H1 (cell line): ENCODE data around the gene KCTD17. TPM values are rescaled to one million over a fixed set of nuclear protein-coding genes. Genes with fewer than 3 reads are reported as not detected.

Experiments
- CTCF ChIA-PET: fragments of 300-600 bp; sonication (Branson Sonifier 250); formaldehyde crosslinking; loops from one replicate; lab custom pipeline; 2021; ENCODE audit not compliant: partially characterized antibody; lab: Charles Lee
- POLR2A ChIA-PET: fragments of 300-600 bp; sonication (Branson Sonifier 250); formaldehyde crosslinking; loops from one replicate; lab custom pipeline; 2021; ENCODE audit warnings: inconsistent platforms; ENCODE audit not compliant: partially characterized antibody; lab: Charles Lee
- DNase-seq, 2 experiments: peaks; one replicate each; pipeline versions ENCODE4 v3.0.0 to v3.0.0-alpha.2; 2010 to 2022; ENCODE audit warnings: low spot score in 2 of 2, low read depth in 1 of 2, mixed read lengths in 1 of 2
- FAIRE-seq: peaks from 2 replicates; lab custom pipeline; 2011; peaks lifted over from hg19 to GRCh38; lab: Jason Lieb, UNC
- H2AFZ ChIP-seq: 2 replicates; pipeline ENCODE4 v1.8.1; 2012; ENCODE audit warnings: low read length, inconsistent platforms
- H2AK5ac ChIP-seq: 2 replicates; pipeline ENCODE4 v1.6.1; 2013; ENCODE audit warnings: low read depth, low read length
- H2BK120ac ChIP-seq: replicated peaks from 2 replicates; pipeline ENCODE3; 2013; ENCODE audit warnings: low read depth, low read length, inconsistent platforms
- H2BK12ac ChIP-seq: 2 replicates; pipeline ENCODE4 v1.6.1; 2013; ENCODE audit warnings: low read depth, low read length
- H2BK15ac ChIP-seq: 2 replicates; pipeline ENCODE4 v1.6.1; 2013; ENCODE audit warnings: low read length
- H2BK20ac ChIP-seq: 2 replicates; pipeline ENCODE4 v1.6.1; 2013; ENCODE audit warnings: low read length
- H2BK5ac ChIP-seq: 2 replicates; pipeline ENCODE4 v1.6.1; 2013; ENCODE audit warnings: low read depth, low read length
- H3K14ac ChIP-seq: 2 replicates; pipeline ENCODE4 v1.6.1; 2013; ENCODE audit warnings: inconsistent platforms; ENCODE audit not compliant: insufficient read length
- H3K18ac ChIP-seq: 2 replicates; pipeline ENCODE4 v1.6.1; 2013; ENCODE audit warnings: low read length; ENCODE audit errors: extremely low read depth
- H3K23ac ChIP-seq: 2 replicates; pipeline ENCODE4 v1.6.1; 2013; ENCODE audit warnings: inconsistent platforms; ENCODE audit not compliant: insufficient read length
- H3K23me2 ChIP-seq: 2 replicates; pipeline ENCODE4 v1.6.1; 2013; ENCODE audit warnings: low read depth, low read length
- H3K27ac ChIP-seq: 2 replicates; pipeline ENCODE4 v1.6.1; 2011; ENCODE audit warnings: low read depth, low read length, inconsistent platforms
- H3K27me3 ChIP-seq, 4 experiments: replicated peaks in 1 of 4; 1 replicate in 1 of 4; 2 replicates in 3 of 4; pipeline versions ENCODE4 v1.6.1 to v1.8.1; 2011 to 2013; ENCODE audit warnings: low read length in 3 of 4, mild to moderate bottlenecking in 3 of 4, inconsistent platforms in 2 of 4, mixed read lengths in 2 of 4, moderate library complexity in 1 of 4; ENCODE audit not compliant: control insufficient read depth in 3 of 4, insufficient read depth in 3 of 4; ENCODE audit errors: extremely low read depth in 1 of 4
- H3K36me3 ChIP-seq, 4 experiments: 2 replicates each; pipeline versions ENCODE4 v1.6.1 to v1.8.1; 2011 to 2013; ENCODE audit warnings: mild to moderate bottlenecking in 4 of 4, low read length in 3 of 4, moderate library complexity in 2 of 4, control low read depth in 1 of 4, inconsistent platforms in 1 of 4; ENCODE audit not compliant: insufficient read depth in 4 of 4, control insufficient read depth in 2 of 4
- H3K4ac ChIP-seq: replicated peaks from 2 replicates; pipeline ENCODE3; 2013; ENCODE audit warnings: low read length, low read depth, mixed read lengths, inconsistent platforms; ENCODE audit not compliant: insufficient read length
- H3K4me1 ChIP-seq, 4 experiments: replicated peaks in 1 of 4; 1 replicate in 1 of 4; 2 replicates in 3 of 4; pipeline versions ENCODE4 v1.6.1 to v1.8.1; 2011 to 2013; ENCODE audit warnings: low read length in 3 of 4, inconsistent platforms in 2 of 4, mixed read lengths in 1 of 4; ENCODE audit not compliant: insufficient read depth in 4 of 4, control insufficient read depth in 3 of 4
- H3K4me2 ChIP-seq, 2 experiments: 2 replicates each; pipeline versions ENCODE4 v1.6.1 to v1.8.1; 2011 to 2013; ENCODE audit warnings: low read depth in 2 of 2, low read length in 2 of 2, control low read depth in 1 of 2, inconsistent platforms in 1 of 2, mild to moderate bottlenecking in 1 of 2; ENCODE audit not compliant: insufficient read depth in 1 of 2
- H3K4me3 ChIP-seq, 4 experiments: fragments of 200-600, 300-600 bp in 1 of 4; sonication (generic), shearing (Covaris generic), sonication (Bioruptor Twin) in 1 of 4; 2 replicates each; pipeline versions ENCODE4 v1.5.1 to v1.8.1; 2011 to 2016; ENCODE audit warnings: low read length in 4 of 4, low read depth in 3 of 4, control low read depth in 2 of 4, inconsistent platforms in 2 of 4, mild to moderate bottlenecking in 2 of 4, mixed read lengths in 1 of 4, moderate library complexity in 1 of 4; ENCODE audit not compliant: insufficient read depth in 2 of 4; ENCODE audit errors: extremely low read depth in 1 of 4
- H3K56ac ChIP-seq: replicated peaks from 2 replicates; pipeline ENCODE3; 2013; ENCODE audit warnings: low read depth, mild to moderate bottlenecking, mixed read lengths, low read length, inconsistent platforms; ENCODE audit not compliant: insufficient read length
- H3K79me1 ChIP-seq: 2 replicates; pipeline ENCODE4 v1.6.1; 2013; ENCODE audit warnings: low read depth, low read length, control low read depth
- H3K79me2 ChIP-seq, 2 experiments: 2 replicates each; pipeline versions ENCODE4 v1.6.1 to v1.8.1; 2012 to 2013; ENCODE audit warnings: low read length in 2 of 2, mild to moderate bottlenecking in 2 of 2, inconsistent platforms in 1 of 2; ENCODE audit not compliant: insufficient read depth in 2 of 2, control insufficient read depth in 1 of 2
- H3K9ac ChIP-seq, 4 experiments: replicated peaks in 1 of 4; 1 replicate in 1 of 4; 2 replicates in 3 of 4; pipeline versions ENCODE4 v1.6.1 to v1.8.1; 2011 to 2013; ENCODE audit warnings: low read depth in 3 of 4, low read length in 3 of 4, control low read depth in 2 of 4, mild to moderate bottlenecking in 2 of 4, moderate library complexity in 2 of 4, inconsistent platforms in 1 of 4; ENCODE audit errors: extremely low read depth in 1 of 4
- H3K9me3 ChIP-seq, 2 experiments: 2 replicates each; pipeline versions ENCODE4 v1.6.1 to v1.8.1; 2012 to 2013; ENCODE audit warnings: mild to moderate bottlenecking in 2 of 2, moderate library complexity in 2 of 2, control low read depth in 1 of 2, inconsistent platforms in 1 of 2, low read depth in 1 of 2, low read length in 1 of 2, mixed read lengths in 1 of 2; ENCODE audit not compliant: insufficient read depth in 2 of 2
- H4K20me1 ChIP-seq, 2 experiments: replicated peaks in 1 of 2; 2 replicates each; pipeline versions ENCODE3 to v1.8.1; 2011 to 2013; ENCODE audit warnings: inconsistent platforms in 2 of 2, low read length in 2 of 2, mild to moderate bottlenecking in 1 of 2; ENCODE audit not compliant: insufficient read depth in 2 of 2, control insufficient read depth in 1 of 2
- H4K5ac ChIP-seq: 2 replicates; pipeline ENCODE4 v1.6.1; 2013; ENCODE audit warnings: low read length, low read depth, mixed read lengths, inconsistent platforms; ENCODE audit not compliant: insufficient read length
- H4K8ac ChIP-seq: 2 replicates; pipeline ENCODE4 v1.8.0; 2013; ENCODE audit warnings: mild to moderate bottlenecking, moderate library complexity, low read length, inconsistent platforms; ENCODE audit not compliant: insufficient read depth; ENCODE audit errors: extremely low read depth
- H4K91ac ChIP-seq: replicated peaks from 2 replicates; pipeline ENCODE3; 2013; ENCODE audit warnings: low read length, mixed read lengths, inconsistent platforms; ENCODE audit not compliant: insufficient read length
- ATF3 ChIP-seq: IDR thresholded peaks from 2 replicates; pipeline ENCODE4 v1.6.1; 2011; ENCODE audit warnings: low read depth, mild to moderate bottlenecking, low read length; ENCODE audit not compliant: insufficient read depth
- WGBS, 2 experiments: shearing (Covaris generic) in 1 of 2; methylation state at CpG; one replicate each; pipeline versions ENCODE4 v1.1.6 to v1.1.7; 2013 to 2015; ENCODE audit warnings: low lambda C conversion rate in 2 of 2, mixed read lengths in 2 of 2, inconsistent platforms in 1 of 2, low coverage in 1 of 2, missing lambda C conversion rate in 1 of 2; ENCODE audit not compliant: insufficient replicate concordance in 2 of 2, insufficient coverage in 1 of 2, insufficient read length in 1 of 2; ENCODE audit errors: extremely low coverage in 1 of 2, missing lambda C conversion rate in 1 of 2; 5-methylcytosine and 5-hydroxymethylcytosine counted together
- polyA plus RNA-seq, 7 experiments: library from polyadenylated mRNA; depleted of rRNA in 3 of 7; stranded (reverse) in 5 of 7; unstranded in 2 of 7; fragments of >200 nt in 5 of 7; fragments of 200-250 nt in 2 of 7; gene quantifications; 1 replicate in 5 of 7; 2 replicates in 1 of 7; 4 replicates in 1 of 7; pipeline versions ENCODE4 v1.2.1 to v1.2.3, GENCODE V29; 2011 to 2013; ENCODE audit warnings: missing spikeins in 2 of 7, mixed read lengths in 2 of 7
- total RNA-seq: library from RNA; stranded (reverse); fragmentation: NEBNext Ultra II Directional; extraction: Animal tissue kit (Norgen Biotek cat#: 25700); gene quantifications from 2 replicates; pipeline ENCODE4 v1.2.1, GENCODE V29; 2021

KCTD17 gene
- total and polyA plus RNA-seq, 2 of the 8 experiments (the other 6 are each of a cell fraction or from before 2014, with no cell fraction given) = 39.4 to 44.0 TPM

GRCh38 chr22:37021041-37021440 is 30.5 kb upstream of the KCTD17 start:
- Histone ChIP-seq H2BK20ac (no peak overlapping the region), H4K91ac (no peak overlapping the region), H2BK12ac (no peak overlapping the region), H2AK5ac (peak overlapping the region; percentile 71; the same call in 1 of the 2 replicates), H3K79me2 (peaks cover 0 to 25% of the 10 kb centered on the region in 2 experiments; a peak in 3 of 4 replicates), H3K56ac (no peak overlapping the region), H3K9ac (no peak overlapping the region), H2BK120ac (no peak overlapping the region), H3K27ac (no peak overlapping the region), H4K8ac (no peak overlapping the region), H2AFZ (no peak overlapping the region), H2BK5ac (no peak overlapping the region), H4K5ac (no peak overlapping the region), H4K20me1 (peaks cover 12 to 36% of the 10 kb centered on the region in 2 experiments), H3K23me2 (peaks cover 11% of the 10 kb centered on the region), H3K9me3 (no peaks in the 10 kb centered on the region), H3K14ac (no peak overlapping the region), H3K4me1 (peaks cover 0 to 16% (median 10%) of the 10 kb centered on the region in 4 experiments; a peak in 6 of 7 replicates), H3K27me3 (no peaks in the 10 kb centered on the region), H3K4ac (no peak overlapping the region), H3K4me3 (no peak overlapping the region), H3K36me3 (peaks cover 3 to 31% (median 14%) of the 10 kb centered on the region in 4 experiments; a peak in 7 of 8 replicates), H3K4me2 (no peak overlapping the region; a peak in 1 of 4 replicates), H3K18ac (no peak overlapping the region), H3K79me1 (peaks cover 10% of the 10 kb centered on the region), H2BK15ac (no peak overlapping the region), H3K23ac (no peak overlapping the region)
- TF ChIP-seq ATF3 = no peak
- ChIA-PET CTCF (interaction anchor here (0.8 to 5.4 kb wide), 22 partner anchors 8 to 510 kb away, joined by 3 to 37 read pairs (median 4); a partner anchor contains a TSS), POLR2A (interaction anchor here (0.9 to 4.3 kb wide), 5 partner anchors 10 to 239 kb away, joined by 3 to 33 read pairs (median 6); no protein-coding TSS in a partner anchor)
- FAIRE-seq (no peak), DNase-seq (no peak)
- 84% methylated on average over 3 of the region's 5 CpGs; no CpG with 5 or more reads in 1 of the 2 experiments for WGBS, 2 experiments
